Heart left ventricle (tissue), 13 donors: Measurements from ENCODE around the gene HIPK4.

Experiments used
- POLR2A ChIP-seq, 2 donors: fragments of 450-650 bp; IDR thresholded peaks; one replicate each; pipeline ENCODE4 v1.6.1; 2017; ENCODE audit warnings: antibody characterized with exemption in 2 of 2, mild to moderate bottlenecking in 2 of 2, moderate library complexity in 2 of 2
- TF ChIP-seq, protein P1 (sequence below), 12 donors: fragments of 200-600 bp; sonication (generic) in 4 of 12; IDR thresholded peaks; one replicate each; pipeline versions ENCODE4 v1.5.0 to v1.8.0; 2018 to 2022; ENCODE audit warnings: antibody characterized with exemption in 12 of 12, mild to moderate bottlenecking in 5 of 12
- donor health status: ischemic (EF 13 %, LVEDD 7.1; RV severe dilation, severe dysfunction).
- donor health status: DM: no; HTN: yes; CAD: no.
- donor health status: DM: no; HTN: no; CAD: no.
- donor health status: ischemic (EF 25% LVEDD 6.9; RV normal size, moderate dysfunction).
- donor health status: ischemic (EF 25% LVEDD 5.7; RV mildly dilated, moderate dysfunction).
- donor health status: ischemic (EF 35%, LVEDD 5.7; RV mildly dilated, moderate dysfunction).
- donor health status: nonischemic (EF 11% LVEDD 7.7; RV severe dilation, severe dysfunction).
- donor health status: DM: yes; HTN: yes; CAD: no.
- donor health status: PGD.
- donor health status: ischemic (EF 29% LVEDD 5.4; RV normal size, mild dysfunction).
- donor health status: nonischemic (EF 23%, LVEDD 6.1; RV moderate dilation, normal function).

DNA sequence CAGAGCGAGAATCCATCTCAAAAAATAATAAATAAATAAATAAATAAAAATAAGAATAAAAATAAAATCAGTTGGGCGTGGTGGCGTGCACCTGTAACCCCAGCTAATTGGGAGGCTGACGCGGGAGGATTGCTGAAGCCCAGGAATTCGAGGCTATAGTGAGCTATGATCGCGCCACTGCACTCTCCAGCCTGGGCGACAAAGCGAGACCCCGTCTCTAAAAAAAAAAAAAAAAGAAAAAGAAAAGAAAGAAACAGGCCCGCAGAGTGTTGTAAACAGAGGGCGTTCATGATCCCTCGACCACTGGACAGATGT, 30.4 kb upstream of the HIPK4 start:
- TF ChIP-seq, protein P1, sequence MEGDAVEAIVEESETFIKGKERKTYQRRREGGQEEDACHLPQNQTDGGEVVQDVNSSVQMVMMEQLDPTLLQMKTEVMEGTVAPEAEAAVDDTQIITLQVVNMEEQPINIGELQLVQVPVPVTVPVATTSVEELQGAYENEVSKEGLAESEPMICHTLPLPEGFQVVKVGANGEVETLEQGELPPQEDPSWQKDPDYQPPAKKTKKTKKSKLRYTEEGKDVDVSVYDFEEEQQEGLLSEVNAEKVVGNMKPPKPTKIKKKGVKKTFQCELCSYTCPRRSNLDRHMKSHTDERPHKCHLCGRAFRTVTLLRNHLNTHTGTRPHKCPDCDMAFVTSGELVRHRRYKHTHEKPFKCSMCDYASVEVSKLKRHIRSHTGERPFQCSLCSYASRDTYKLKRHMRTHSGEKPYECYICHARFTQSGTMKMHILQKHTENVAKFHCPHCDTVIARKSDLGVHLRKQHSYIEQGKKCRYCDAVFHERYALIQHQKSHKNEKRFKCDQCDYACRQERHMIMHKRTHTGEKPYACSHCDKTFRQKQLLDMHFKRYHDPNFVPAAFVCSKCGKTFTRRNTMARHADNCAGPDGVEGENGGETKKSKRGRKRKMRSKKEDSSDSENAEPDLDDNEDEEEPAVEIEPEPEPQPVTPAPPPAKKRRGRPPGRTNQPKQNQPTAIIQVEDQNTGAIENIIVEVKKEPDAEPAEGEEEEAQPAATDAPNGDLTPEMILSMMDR (IDR thresholded peaks at IDR 0.05): no peak
- no peak for TF ChIP-seq POLR2A (IDR thresholded peaks at IDR 0.05)
